Measurements from ENCODE around the gene KMT5C.

The KMT5C gene

GRCh38 chr19:55382522-55383054, 42.9 kb downstream of the KMT5C start:
- Histone ChIP-seq H3K27me3 (ENCODE audit: control insufficient read depth, insufficient read depth, low read length) (no peaks in the 10 kb centered on the region), H3K36me3 (ENCODE audit: control insufficient read depth, insufficient read depth, low read length) (peaks cover 3% of the 10 kb centered on the region), H3K27ac (ENCODE audit: low read depth, low read length) (no peak overlapping the region), H3K9ac (ENCODE audit: low read length) (no peak overlapping the region), H3K4me1 (ENCODE audit: control insufficient read depth, insufficient read depth, low read length) (peaks cover 15% of the 10 kb centered on the region), H3K4me3 (ENCODE audit: low read length) (no peak overlapping the region)

- Histone ChIP-seq H3K27me3 (ENCODE audit: control insufficient read depth, insufficient read depth, low read length) (no peaks in the 10 kb centered on the region), H3K4me1 (ENCODE audit: control insufficient read depth, insufficient read depth, low read length) (peaks cover 18% of the 10 kb centered on the region), H3K27ac (ENCODE audit: low read depth, low read length) (peak overlapping the region; percentile 97), H3K36me3 (ENCODE audit: control insufficient read depth, insufficient read depth, low read length) (peaks cover 11% of the 10 kb centered on the region), H3K4me3 (ENCODE audit: low read length) (peak overlapping the region; percentile 74), H3K9ac (ENCODE audit: low read length) (peak overlapping the region; percentile 24)
Measured at GRCh38 chr19:55383279-55384130, 43.8 kb downstream of the KMT5C start.

GRCh38 chr19:55384131-55384919, 44.6 kb downstream of the KMT5C start, which contains the start of gene TMEM238:
TSS of gene TMEM238 (minus strand) at chr19:55384292. CDS start at chr19:55384259, 33 bp downstream.
- Histone ChIP-seq H3K27ac (ENCODE audit: low read depth, low read length) (peak within 1 kb of the TSS; percentile 97), H3K27me3 (ENCODE audit: control insufficient read depth, insufficient read depth, low read length) (no peaks in the 10 kb centered on the region), H3K9ac (ENCODE audit: low read length) (peak within 1 kb of the TSS; percentile 69), H3K4me3 (ENCODE audit: low read length) (peak within 1 kb of the TSS; percentile 74), H3K4me1 (ENCODE audit: control insufficient read depth, insufficient read depth, low read length) (peaks cover 19% of the 10 kb centered on the region), H3K36me3 (ENCODE audit: control insufficient read depth, insufficient read depth, low read length) (peaks cover 18% of the 10 kb centered on the region)

GRCh38 chr19:55384920-55385723, 45.4 kb downstream of the KMT5C start:
- Histone ChIP-seq H3K27me3 (ENCODE audit: control insufficient read depth, insufficient read depth, low read length) (no peaks in the 10 kb centered on the region), H3K36me3 (ENCODE audit: control insufficient read depth, insufficient read depth, low read length) (peaks cover 25% of the 10 kb centered on the region), H3K27ac (ENCODE audit: low read depth, low read length) (peak overlapping the region; percentile 97), H3K4me1 (ENCODE audit: control insufficient read depth, insufficient read depth, low read length) (peaks cover 19% of the 10 kb centered on the region), H3K4me3 (ENCODE audit: low read length) (peak overlapping the region; percentile 74), H3K9ac (ENCODE audit: low read length) (peak overlapping the region; percentile 69)

GRCh38 chr19:55385724-55386492, 46.2 kb downstream of the KMT5C start, which contains the start of gene RPL28:
TSS of gene RPL28 (plus strand) at chr19:55385932. CDS start at chr19:55386358, 426 bp downstream.
- Histone ChIP-seq H3K4me3 (ENCODE audit: low read length) (peak within 1 kb of the TSS; percentile 98), H3K27me3 (ENCODE audit: control insufficient read depth, insufficient read depth, low read length) (no peaks in the 10 kb centered on the region), H3K4me1 (ENCODE audit: control insufficient read depth, insufficient read depth, low read length) (peaks cover 19% of the 10 kb centered on the region), H3K9ac (ENCODE audit: low read length) (peak within 1 kb of the TSS; percentile 97), H3K36me3 (ENCODE audit: control insufficient read depth, insufficient read depth, low read length) (peaks cover 28% of the 10 kb centered on the region), H3K27ac (ENCODE audit: low read depth, low read length) (peak within 1 kb of the TSS; percentile 97)

- peak overlapping the region; percentile 97 for H3K9ac ChIP-seq (ENCODE audit: low read length)
- H3K27ac ChIP-seq (ENCODE audit: low read depth, low read length) = peak overlapping the region; percentile 97
- H3K4me1 ChIP-seq (ENCODE audit: control insufficient read depth, insufficient read depth, low read length) = peaks cover 19% of the 10 kb centered on the region
- no peaks in the 10 kb centered on the region for H3K27me3 ChIP-seq (ENCODE audit: control insufficient read depth, insufficient read depth, low read length)
- peaks cover 33% of the 10 kb centered on the region for H3K36me3 ChIP-seq (ENCODE audit: control insufficient read depth, insufficient read depth, low read length)
- H3K4me3 ChIP-seq (ENCODE audit: low read length) = peak overlapping the region; percentile 98
Measured at GRCh38 chr19:55386493-55386971, 46.9 kb downstream of the KMT5C start.

GRCh38 chr19:55387736-55388497, 48.2 kb downstream of the KMT5C start:
- Histone ChIP-seq H3K4me1 (ENCODE audit: control insufficient read depth, insufficient read depth, low read length) (peaks cover 19% of the 10 kb centered on the region), H3K36me3 (ENCODE audit: control insufficient read depth, insufficient read depth, low read length) (peaks cover 33% of the 10 kb centered on the region), H3K4me3 (ENCODE audit: low read length) (peak overlapping the region; percentile 98), H3K27ac (ENCODE audit: low read depth, low read length) (no peak overlapping the region), H3K27me3 (ENCODE audit: control insufficient read depth, insufficient read depth, low read length) (no peaks in the 10 kb centered on the region), H3K9ac (ENCODE audit: low read length) (no peak overlapping the region)

GRCh38 chr19:55389386-55390317, 50.0 kb downstream of the KMT5C start:
- H3K27ac ChIP-seq (ENCODE audit: low read depth, low read length) = no peak overlapping the region
- H3K4me3 ChIP-seq (ENCODE audit: low read length) = no peak overlapping the region
- H3K9ac ChIP-seq (ENCODE audit: low read length) = no peak overlapping the region
- H3K36me3 ChIP-seq (ENCODE audit: control insufficient read depth, insufficient read depth, low read length) = peaks cover 33% of the 10 kb centered on the region
- peaks cover 16% of the 10 kb centered on the region for H3K4me1 ChIP-seq (ENCODE audit: control insufficient read depth, insufficient read depth, low read length)
- no peaks in the 10 kb centered on the region for H3K27me3 ChIP-seq (ENCODE audit: control insufficient read depth, insufficient read depth, low read length)

- no peak overlapping the region for H3K4me3 ChIP-seq (ENCODE audit: low read length)
- H3K27ac ChIP-seq (ENCODE audit: low read depth, low read length) = no peak overlapping the region
- peaks cover 16% of the 10 kb centered on the region for H3K4me1 ChIP-seq (ENCODE audit: control insufficient read depth, insufficient read depth, low read length)
- H3K9ac ChIP-seq (ENCODE audit: low read length) = no peak overlapping the region
- no peaks in the 10 kb centered on the region for H3K27me3 ChIP-seq (ENCODE audit: control insufficient read depth, insufficient read depth, low read length)
- H3K36me3 ChIP-seq (ENCODE audit: control insufficient read depth, insufficient read depth, low read length) = peaks cover 33% of the 10 kb centered on the region
Measured at GRCh38 chr19:55390461-55390880, 50.8 kb downstream of the KMT5C start.

- Histone ChIP-seq H3K27ac (ENCODE audit: low read depth, low read length) (no peak overlapping the region), H3K36me3 (ENCODE audit: control insufficient read depth, insufficient read depth, low read length) (peaks cover 33% of the 10 kb centered on the region), H3K27me3 (ENCODE audit: control insufficient read depth, insufficient read depth, low read length) (no peaks in the 10 kb centered on the region), H3K4me3 (ENCODE audit: low read length) (no peak overlapping the region), H3K9ac (ENCODE audit: low read length) (no peak overlapping the region), H3K4me1 (ENCODE audit: control insufficient read depth, insufficient read depth, low read length) (peaks cover 16% of the 10 kb centered on the region)
Measured at GRCh38 chr19:55391191-55391670, 51.6 kb downstream of the KMT5C start.

Measured in rectal smooth muscle tissue (tissue), 1 donor.